ENCODE data around the gene MEF2B.

DNA sequence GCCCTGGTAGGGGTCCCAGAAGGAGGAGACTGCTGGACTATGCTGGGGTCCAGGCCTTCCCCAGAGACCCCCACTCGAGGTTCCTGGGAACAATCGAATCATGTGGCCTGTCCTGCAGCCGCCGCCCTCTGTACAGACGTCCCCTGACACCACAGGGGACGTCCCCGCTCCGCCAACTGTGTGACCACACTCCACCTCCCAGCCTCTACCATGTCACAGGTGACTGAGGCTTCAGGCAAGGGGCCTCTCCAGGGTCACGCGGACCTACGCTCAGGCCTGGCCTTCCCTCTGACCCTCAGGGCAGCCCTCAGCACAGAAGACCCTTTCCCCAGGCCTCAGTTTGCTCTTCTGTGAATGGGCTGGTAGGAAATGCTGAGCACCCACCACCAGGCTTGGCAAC, 18.6 kb downstream of the MEF2B start:
- TF ChIP-seq CTCF (IDR thresholded peaks at IDR 0.05; ENCODE audit: poor library complexity, severe bottlenecking) (no peak), RAD21 (conservative IDR thresholded peaks at IDR 0.05) (no peak), EP300 (conservative IDR thresholded peaks at IDR 0.05; ENCODE audit: poor library complexity, severe bottlenecking) (no peak), POLR2AphosphoS5 (IDR thresholded peaks at IDR 0.05) (no peak), EZH2 (IDR thresholded peaks at IDR 0.05; ENCODE audit: borderline replicate concordance, insufficient read depth, low read length, poor library complexity, severe bottlenecking) (no peak), TAF1 (IDR thresholded peaks at IDR 0.05; ENCODE audit: low read depth) (no peak), MXI1 (conservative IDR thresholded peaks at IDR 0.05; ENCODE audit: poor library complexity, severe bottlenecking) (no peak)
- TF ChIP-seq, protein P1, sequence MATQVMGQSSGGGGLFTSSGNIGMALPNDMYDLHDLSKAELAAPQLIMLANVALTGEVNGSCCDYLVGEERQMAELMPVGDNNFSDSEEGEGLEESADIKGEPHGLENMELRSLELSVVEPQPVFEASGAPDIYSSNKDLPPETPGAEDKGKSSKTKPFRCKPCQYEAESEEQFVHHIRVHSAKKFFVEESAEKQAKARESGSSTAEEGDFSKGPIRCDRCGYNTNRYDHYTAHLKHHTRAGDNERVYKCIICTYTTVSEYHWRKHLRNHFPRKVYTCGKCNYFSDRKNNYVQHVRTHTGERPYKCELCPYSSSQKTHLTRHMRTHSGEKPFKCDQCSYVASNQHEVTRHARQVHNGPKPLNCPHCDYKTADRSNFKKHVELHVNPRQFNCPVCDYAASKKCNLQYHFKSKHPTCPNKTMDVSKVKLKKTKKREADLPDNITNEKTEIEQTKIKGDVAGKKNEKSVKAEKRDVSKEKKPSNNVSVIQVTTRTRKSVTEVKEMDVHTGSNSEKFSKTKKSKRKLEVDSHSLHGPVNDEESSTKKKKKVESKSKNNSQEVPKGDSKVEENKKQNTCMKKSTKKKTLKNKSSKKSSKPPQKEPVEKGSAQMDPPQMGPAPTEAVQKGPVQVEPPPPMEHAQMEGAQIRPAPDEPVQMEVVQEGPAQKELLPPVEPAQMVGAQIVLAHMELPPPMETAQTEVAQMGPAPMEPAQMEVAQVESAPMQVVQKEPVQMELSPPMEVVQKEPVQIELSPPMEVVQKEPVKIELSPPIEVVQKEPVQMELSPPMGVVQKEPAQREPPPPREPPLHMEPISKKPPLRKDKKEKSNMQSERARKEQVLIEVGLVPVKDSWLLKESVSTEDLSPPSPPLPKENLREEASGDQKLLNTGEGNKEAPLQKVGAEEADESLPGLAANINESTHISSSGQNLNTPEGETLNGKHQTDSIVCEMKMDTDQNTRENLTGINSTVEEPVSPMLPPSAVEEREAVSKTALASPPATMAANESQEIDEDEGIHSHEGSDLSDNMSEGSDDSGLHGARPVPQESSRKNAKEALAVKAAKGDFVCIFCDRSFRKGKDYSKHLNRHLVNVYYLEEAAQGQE (IDR thresholded peaks at IDR 0.05; ENCODE audit: borderline replicate concordance): no peak
